ENCODE measurements around the gene TRPV4. TPM values are rescaled to one million over a fixed set of nuclear protein-coding genes. Genes with fewer than 3 reads are reported as not detected.

The TRPV4 gene
- total RNA-seq, 1 experiment from 2014 or later: 0.44 TPM

DNA sequence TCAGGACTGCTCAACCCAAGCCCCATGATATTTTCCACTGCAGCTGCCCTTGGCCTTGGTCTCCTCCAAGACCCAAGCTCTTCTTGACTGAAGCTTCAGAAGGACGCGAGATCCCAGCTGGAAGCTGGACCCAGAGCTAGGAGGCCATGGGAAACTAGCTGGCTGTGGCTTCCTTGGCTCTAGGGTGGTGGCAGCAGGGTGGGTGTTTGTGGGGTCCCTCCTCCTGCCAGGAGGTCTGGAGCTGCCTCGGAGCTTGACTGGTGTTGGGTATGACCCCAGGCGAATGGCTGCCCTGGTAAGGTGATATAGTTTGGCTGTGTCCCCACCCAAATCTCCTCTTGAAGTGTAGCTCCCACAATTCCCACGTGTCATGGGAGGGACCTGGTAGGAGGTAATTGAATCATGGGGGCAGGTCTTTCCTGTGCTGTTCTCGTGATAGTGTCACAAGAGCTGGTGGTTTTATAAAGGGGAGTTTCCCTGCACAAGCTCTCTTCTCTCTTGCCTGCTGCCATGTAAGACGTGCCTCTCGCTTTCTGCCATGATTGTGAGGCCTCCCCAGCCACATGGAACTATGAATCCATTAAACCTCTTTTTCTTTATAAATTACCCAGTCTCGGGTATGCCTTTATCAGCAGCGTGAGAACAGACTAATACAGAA is 51.4 kb downstream of the TRPV4 start:
- ChIA-PET POLR2A (no interaction called here), CTCF (no interaction called here)
- Histone ChIP-seq H3K36me3 (ENCODE audit: control insufficient read depth, insufficient read depth, low read length) (no peaks in the 10 kb centered on the region), H3K9me3 (ENCODE audit: control insufficient read depth, insufficient read depth, low read depth, low read length) (no peaks in the 10 kb centered on the region; the same call in 1 of the 2 replicates), H3K4me1 (ENCODE audit: control insufficient read depth, insufficient read depth, low read length) (no peaks in the 10 kb centered on the region), H3K27ac (ENCODE audit: low read length) (no peak overlapping the region), H3K27me3 (ENCODE audit: control insufficient read depth, insufficient read depth, low read length) (no peaks in the 10 kb centered on the region), H3K4me3 (ENCODE audit: low read depth in 2 of 2, low read length in 2 of 2) (no peak overlapping the region)
- TF ChIP-seq, protein P1, sequence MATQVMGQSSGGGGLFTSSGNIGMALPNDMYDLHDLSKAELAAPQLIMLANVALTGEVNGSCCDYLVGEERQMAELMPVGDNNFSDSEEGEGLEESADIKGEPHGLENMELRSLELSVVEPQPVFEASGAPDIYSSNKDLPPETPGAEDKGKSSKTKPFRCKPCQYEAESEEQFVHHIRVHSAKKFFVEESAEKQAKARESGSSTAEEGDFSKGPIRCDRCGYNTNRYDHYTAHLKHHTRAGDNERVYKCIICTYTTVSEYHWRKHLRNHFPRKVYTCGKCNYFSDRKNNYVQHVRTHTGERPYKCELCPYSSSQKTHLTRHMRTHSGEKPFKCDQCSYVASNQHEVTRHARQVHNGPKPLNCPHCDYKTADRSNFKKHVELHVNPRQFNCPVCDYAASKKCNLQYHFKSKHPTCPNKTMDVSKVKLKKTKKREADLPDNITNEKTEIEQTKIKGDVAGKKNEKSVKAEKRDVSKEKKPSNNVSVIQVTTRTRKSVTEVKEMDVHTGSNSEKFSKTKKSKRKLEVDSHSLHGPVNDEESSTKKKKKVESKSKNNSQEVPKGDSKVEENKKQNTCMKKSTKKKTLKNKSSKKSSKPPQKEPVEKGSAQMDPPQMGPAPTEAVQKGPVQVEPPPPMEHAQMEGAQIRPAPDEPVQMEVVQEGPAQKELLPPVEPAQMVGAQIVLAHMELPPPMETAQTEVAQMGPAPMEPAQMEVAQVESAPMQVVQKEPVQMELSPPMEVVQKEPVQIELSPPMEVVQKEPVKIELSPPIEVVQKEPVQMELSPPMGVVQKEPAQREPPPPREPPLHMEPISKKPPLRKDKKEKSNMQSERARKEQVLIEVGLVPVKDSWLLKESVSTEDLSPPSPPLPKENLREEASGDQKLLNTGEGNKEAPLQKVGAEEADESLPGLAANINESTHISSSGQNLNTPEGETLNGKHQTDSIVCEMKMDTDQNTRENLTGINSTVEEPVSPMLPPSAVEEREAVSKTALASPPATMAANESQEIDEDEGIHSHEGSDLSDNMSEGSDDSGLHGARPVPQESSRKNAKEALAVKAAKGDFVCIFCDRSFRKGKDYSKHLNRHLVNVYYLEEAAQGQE (IDR thresholded peaks at IDR 0.05; ENCODE audit: insufficient read depth in 1 of 2, low read depth in 2 of 2, low read length in 1 of 2): no peak
- TF ChIP-seq, protein P2, sequence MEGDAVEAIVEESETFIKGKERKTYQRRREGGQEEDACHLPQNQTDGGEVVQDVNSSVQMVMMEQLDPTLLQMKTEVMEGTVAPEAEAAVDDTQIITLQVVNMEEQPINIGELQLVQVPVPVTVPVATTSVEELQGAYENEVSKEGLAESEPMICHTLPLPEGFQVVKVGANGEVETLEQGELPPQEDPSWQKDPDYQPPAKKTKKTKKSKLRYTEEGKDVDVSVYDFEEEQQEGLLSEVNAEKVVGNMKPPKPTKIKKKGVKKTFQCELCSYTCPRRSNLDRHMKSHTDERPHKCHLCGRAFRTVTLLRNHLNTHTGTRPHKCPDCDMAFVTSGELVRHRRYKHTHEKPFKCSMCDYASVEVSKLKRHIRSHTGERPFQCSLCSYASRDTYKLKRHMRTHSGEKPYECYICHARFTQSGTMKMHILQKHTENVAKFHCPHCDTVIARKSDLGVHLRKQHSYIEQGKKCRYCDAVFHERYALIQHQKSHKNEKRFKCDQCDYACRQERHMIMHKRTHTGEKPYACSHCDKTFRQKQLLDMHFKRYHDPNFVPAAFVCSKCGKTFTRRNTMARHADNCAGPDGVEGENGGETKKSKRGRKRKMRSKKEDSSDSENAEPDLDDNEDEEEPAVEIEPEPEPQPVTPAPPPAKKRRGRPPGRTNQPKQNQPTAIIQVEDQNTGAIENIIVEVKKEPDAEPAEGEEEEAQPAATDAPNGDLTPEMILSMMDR (IDR thresholded peaks at IDR 0.05): no peak
- no peak for TF ChIP-seq SIN3A (IDR thresholded peaks at IDR 0.05; ENCODE audit: borderline replicate concordance, insufficient read depth, low read depth, low read length)
- TF ChIP-seq POLR2AphosphoS5 (IDR thresholded peaks at IDR 0.05; ENCODE audit: low read depth, low read length): no peak
- no peak for TF ChIP-seq TCF7L2 (IDR thresholded peaks at IDR 0.05; ENCODE audit: low read depth, low read length)
- no peak for ATAC-seq
- in situ Hi-C loops (cut with HindIII; ENCODE audit: low pct_unique_long_range_greater_than_20kb, low sequenced_read_pairs): no loop called here
- intact Hi-C loops (cut with micrococcal nuclease; ENCODE audit: unreplicated experiment): no loop called here
- no TSS peak for BruUV-seq (replicated peaks)
- no peak for DNase-seq (ENCODE audit: low read depth, low spot score)

DNA sequence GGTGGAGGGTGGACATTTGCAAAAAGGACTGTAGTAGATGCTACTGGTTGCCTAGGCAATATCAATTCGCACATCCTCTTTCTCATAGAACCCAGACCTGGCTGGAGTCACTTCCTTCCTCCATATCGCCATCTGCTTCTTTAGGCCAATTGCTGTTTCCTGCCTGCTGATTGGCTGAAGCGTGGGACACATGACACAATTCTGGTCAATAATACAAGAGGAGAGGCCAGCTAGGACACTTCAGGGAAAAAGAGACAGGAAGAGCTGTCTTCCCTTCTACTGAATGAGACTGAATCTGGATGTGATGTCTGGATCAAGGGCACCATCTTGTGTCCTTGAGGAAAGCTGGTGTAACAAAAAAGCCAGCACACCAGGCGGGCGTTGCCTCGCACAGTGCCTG is 53.8 kb downstream of the TRPV4 start:
- BruUV-seq (replicated peaks): no TSS peak
- intact Hi-C loops (cut with micrococcal nuclease; ENCODE audit: unreplicated experiment): loop anchor here (10.0 kb wide), 1 partner anchor 345 kb away; no protein-coding TSS in a partner anchor

More for the DNA sequence above, 53.8 kb downstream of the TRPV4 start:
- ATAC-seq (no peak), DNase-seq (ENCODE audit: low read depth, low spot score) (no peak)
- CTCF ChIA-PET: no interaction called here
- Histone ChIP-seq H3K27ac (ENCODE audit: low read length) (no peak overlapping the region), H3K27me3 (ENCODE audit: control insufficient read depth, insufficient read depth, low read length) (no peaks in the 10 kb centered on the region), H3K4me1 (ENCODE audit: control insufficient read depth, insufficient read depth, low read length) (no peaks in the 10 kb centered on the region), H3K36me3 (ENCODE audit: control insufficient read depth, insufficient read depth, low read length) (no peaks in the 10 kb centered on the region), H3K4me3 (ENCODE audit: low read depth in 2 of 2, low read length in 2 of 2) (no peak overlapping the region), H3K9me3 (ENCODE audit: control insufficient read depth, insufficient read depth, low read depth, low read length) (no peaks in the 10 kb centered on the region; the same call in 1 of the 2 replicates)
- POLR2A ChIA-PET: no interaction called here
- TF ChIP-seq, protein P1 (IDR thresholded peaks at IDR 0.05; ENCODE audit: insufficient read depth in 1 of 2, low read depth in 2 of 2, low read length in 1 of 2): no peak
- TF ChIP-seq POLR2AphosphoS5 (IDR thresholded peaks at IDR 0.05; ENCODE audit: low read depth, low read length) (no peak), SIN3A (IDR thresholded peaks at IDR 0.05; ENCODE audit: borderline replicate concordance, insufficient read depth, low read depth, low read length) (no peak), TCF7L2 (IDR thresholded peaks at IDR 0.05; ENCODE audit: low read depth, low read length) (no peak)
- TF ChIP-seq, protein P2 (IDR thresholded peaks at IDR 0.05): no peak
- in situ Hi-C loops (cut with HindIII; ENCODE audit: low pct_unique_long_range_greater_than_20kb, low sequenced_read_pairs): no loop called here

Measured in Panc1 (cell line).